CD4-positive, alpha-beta T cell treated with Interferon alpha-2 for 1 hour (primary cell): ENCODE measurements around the gene FANK1.
A peak's percentile ranks its signal among the peaks of the same experiment; 100 is the strongest.

Experiments used
- DNase-seq, 2 donors: peaks; one replicate each; pipeline ENCODE4 v3.0.0-alpha.2; 2020 to 2022

FANK1 gene

GRCh38 chr10:125992254-125992653, 95.9 kb downstream of the FANK1 start:
- no peak for DNase-seq

- no peak for DNase-seq
Observed at GRCh38 chr10:125994601-125995000, 98.2 kb downstream of the FANK1 start.

GRCh38 chr10:125995726-125996304, 99.5 kb downstream of the FANK1 start:
- no peak for DNase-seq

- DNase-seq: no peak
Observed at GRCh38 chr10:125997586-125997985, 101.2 kb downstream of the FANK1 start.

GRCh38 chr10:125999694-126000093, 103.3 kb downstream of the FANK1 start:
- DNase-seq: no peak

GRCh38 chr10:126001576-126001975, 105.2 kb downstream of the FANK1 start:
- no peak for DNase-seq

- no peak for DNase-seq
Observed at GRCh38 chr10:126004752-126005151, 108.4 kb downstream of the FANK1 start.

GRCh38 chr10:126006264-126006663, 109.9 kb downstream of the FANK1 start:
- DNase-seq: no peak

- DNase-seq: no peak
Observed at GRCh38 chr10:126006906-126007305, 110.5 kb downstream of the FANK1 start.

- no peak for DNase-seq
Observed at GRCh38 chr10:126009650-126010049, 113.3 kb downstream of the FANK1 start.

- DNase-seq: peak; percentile 23 to 28
Observed at GRCh38 chr10:126011995-126012394, 115.6 kb downstream of the FANK1 start.

- DNase-seq: no peak
Observed at GRCh38 chr10:126012485-126012884, 116.1 kb downstream of the FANK1 start.

- DNase-seq: peak in 1 of 2 donors; percentile 13
Observed at GRCh38 chr10:126013489-126014281, 117.3 kb downstream of the FANK1 start.

- DNase-seq: no peak
Observed at GRCh38 chr10:126014309-126014708, 117.9 kb downstream of the FANK1 start.

- DNase-seq: no peak
Observed at GRCh38 chr10:126015413-126015812, 119.0 kb downstream of the FANK1 start.

GRCh38 chr10:126016156-126016805, 119.9 kb downstream of the FANK1 start:
- DNase-seq: no peak

- DNase-seq: no peak
Observed at GRCh38 chr10:126016882-126017281, 120.5 kb downstream of the FANK1 start.

GRCh38 chr10:126017961-126018560, 121.7 kb downstream of the FANK1 start:
- no peak for DNase-seq

GRCh38 chr10:126021833-126022500, 125.6 kb downstream of the FANK1 start:
- DNase-seq: no peak

GRCh38 chr10:126022841-126023240, 126.5 kb downstream of the FANK1 start:
- no peak for DNase-seq

GRCh38 chr10:126027692-126028091, 131.3 kb downstream of the FANK1 start:
- DNase-seq: no peak

GRCh38 chr10:126029999-126030398, 133.6 kb downstream of the FANK1 start:
- DNase-seq: no peak

GRCh38 chr10:126034586-126034985, 138.2 kb downstream of the FANK1 start:
- no peak for DNase-seq
